Activated CD4-positive, alpha-beta memory T cell treated with anti-CD3 and anti-CD28 coated beads, Interleukin-2, amount 10 ng/mL, durations not matched to agents 7 days and 5 days (primary cell): ENCODE results near the gene IRS2. TPM values are rescaled to one million over a fixed set of nuclear protein-coding genes. Genes with fewer than 3 reads are reported as not detected.

Experiments used
- CTCF ChIA-PET: fragments of 350-600 bp; sonication (Branson Sonifier 250); formaldehyde crosslinking; loops from one replicate; lab custom pipeline; 2021; ENCODE audit warnings: antibody characterized with exemption, inconsistent platforms; lab: Charles Lee
- POLR2A ChIA-PET: fragments of 350-600 bp; sonication (Branson Sonifier 250); formaldehyde crosslinking; loops from one replicate; lab custom pipeline; 2021; ENCODE audit warnings: antibody characterized with exemption; lab: Charles Lee
- DNase-seq: peaks from one replicate; pipeline ENCODE4 v3.0.0-alpha.2; 2020
- H3K27ac Mint-ChIP-seq: one replicate; pipeline ENCODE4 v1.8.0; 2021; ENCODE audit warnings: mild to moderate bottlenecking, mixed read lengths
- H3K27me3 Mint-ChIP-seq: one replicate; pipeline ENCODE4 v1.8.0; 2021; ENCODE audit warnings: mixed read lengths
- H3K36me3 Mint-ChIP-seq: one replicate; pipeline ENCODE4 v1.8.0; 2021; ENCODE audit warnings: low read depth, mixed read lengths
- H3K4me1 Mint-ChIP-seq: one replicate; pipeline ENCODE4 v1.8.0; 2021; ENCODE audit warnings: mixed read lengths
- H3K4me3 Mint-ChIP-seq: one replicate; pipeline ENCODE4 v1.8.0; 2021; ENCODE audit warnings: mild to moderate bottlenecking, mixed read lengths
- H3K9me3 Mint-ChIP-seq: one replicate; pipeline ENCODE4 v1.8.0; 2021; ENCODE audit warnings: mixed read lengths
- total RNA-seq, 2 experiments: library from RNA; stranded (reverse); gene quantifications; one replicate each; pipeline ENCODE4 v1.2.3, GENCODE V29; 2021

Gene IRS2
- total RNA-seq, 2 experiments from 2014 or later = 7.9 to 8.1 TPM

GRCh38 chr13:109816112-109816807 lies 29.9 kb upstream of the IRS2 start:
- ChIA-PET CTCF (interaction anchor here (1.1 kb wide), 1 partner anchor 89 kb away, joined by 3 read pairs; no protein-coding TSS in a partner anchor), POLR2A (no interaction called here)
- Mint-ChIP-seq H3K4me1 (no peaks in the 10 kb centered on the region), H3K27me3 (peaks cover 26% of the 10 kb centered on the region), H3K4me3 (no peak overlapping the region), H3K27ac (no peak overlapping the region), H3K9me3 (no peaks in the 10 kb centered on the region), H3K36me3 (no peaks in the 10 kb centered on the region)
- no peak for DNase-seq

GRCh38 chr13:109815651-109816050 lies 29.3 kb upstream of the IRS2 start:
- no peak overlapping the region for H3K27ac Mint-ChIP-seq
- no peak overlapping the region for H3K4me3 Mint-ChIP-seq
- POLR2A ChIA-PET = no interaction called here
- CTCF ChIA-PET = interaction anchor here (1.1 kb wide), 1 partner anchor 90 kb away, joined by 3 read pairs; no protein-coding TSS in a partner anchor
- H3K27me3 Mint-ChIP-seq = peaks cover 23% of the 10 kb centered on the region
- DNase-seq = no peak
- H3K9me3 Mint-ChIP-seq = no peaks in the 10 kb centered on the region
- no peaks in the 10 kb centered on the region for H3K36me3 Mint-ChIP-seq
- no peaks in the 10 kb centered on the region for H3K4me1 Mint-ChIP-seq

- no peak overlapping the region for H3K27ac Mint-ChIP-seq
- H3K27me3 Mint-ChIP-seq = peaks cover 17% of the 10 kb centered on the region
- no peaks in the 10 kb centered on the region for H3K4me1 Mint-ChIP-seq
- no peak for DNase-seq
- no peaks in the 10 kb centered on the region for H3K9me3 Mint-ChIP-seq
- H3K4me3 Mint-ChIP-seq = no peak overlapping the region
- ChIA-PET POLR2A (no interaction called here), CTCF (no interaction called here)
- H3K36me3 Mint-ChIP-seq = no peaks in the 10 kb centered on the region
Measured at GRCh38 chr13:109813663-109814062, 27.3 kb upstream of the IRS2 start.

GRCh38 chr13:109812382-109812781 lies 26.0 kb upstream of the IRS2 start:
- peaks cover 17% of the 10 kb centered on the region for H3K27me3 Mint-ChIP-seq
- ChIA-PET CTCF (no interaction called here), POLR2A (no interaction called here)
- H3K4me1 Mint-ChIP-seq = no peaks in the 10 kb centered on the region
- no peak overlapping the region for H3K27ac Mint-ChIP-seq
- DNase-seq = no peak
- H3K4me3 Mint-ChIP-seq = no peak overlapping the region
- H3K9me3 Mint-ChIP-seq = no peaks in the 10 kb centered on the region
- H3K36me3 Mint-ChIP-seq = no peaks in the 10 kb centered on the region

GRCh38 chr13:109810761-109811510 lies 24.6 kb upstream of the IRS2 start:
- no peak overlapping the region for H3K27ac Mint-ChIP-seq
- ChIA-PET POLR2A (no interaction called here), CTCF (no interaction called here)
- DNase-seq = no peak
- H3K9me3 Mint-ChIP-seq = no peaks in the 10 kb centered on the region
- H3K4me3 Mint-ChIP-seq = no peak overlapping the region
- H3K4me1 Mint-ChIP-seq = no peaks in the 10 kb centered on the region
- peaks cover 13% of the 10 kb centered on the region for H3K27me3 Mint-ChIP-seq
- no peaks in the 10 kb centered on the region for H3K36me3 Mint-ChIP-seq

GRCh38 chr13:109809216-109809932 lies 23.0 kb upstream of the IRS2 start:
- Mint-ChIP-seq H3K36me3 (no peaks in the 10 kb centered on the region), H3K27me3 (peaks cover 18% of the 10 kb centered on the region), H3K4me1 (no peaks in the 10 kb centered on the region), H3K4me3 (no peak overlapping the region), H3K27ac (no peak overlapping the region), H3K9me3 (no peaks in the 10 kb centered on the region)
- no peak for DNase-seq
- POLR2A ChIA-PET = no interaction called here
- CTCF ChIA-PET = no interaction called here

GRCh38 chr13:109807345-109807744 lies 21.0 kb upstream of the IRS2 start:
- no peaks in the 10 kb centered on the region for H3K36me3 Mint-ChIP-seq
- POLR2A ChIA-PET = no interaction called here
- H3K4me3 Mint-ChIP-seq = no peak overlapping the region
- CTCF ChIA-PET = no interaction called here
- H3K4me1 Mint-ChIP-seq = no peaks in the 10 kb centered on the region
- H3K27ac Mint-ChIP-seq = no peak overlapping the region
- no peaks in the 10 kb centered on the region for H3K9me3 Mint-ChIP-seq
- peaks cover 26% of the 10 kb centered on the region for H3K27me3 Mint-ChIP-seq
- DNase-seq = no peak

GRCh38 chr13:109804654-109805053 lies 18.3 kb upstream of the IRS2 start:
- Mint-ChIP-seq H3K27ac (no peak overlapping the region), H3K4me1 (no peaks in the 10 kb centered on the region), H3K9me3 (no peaks in the 10 kb centered on the region), H3K4me3 (no peak overlapping the region), H3K36me3 (no peaks in the 10 kb centered on the region), H3K27me3 (peaks cover 36% of the 10 kb centered on the region)
- DNase-seq = no peak
- ChIA-PET POLR2A (no interaction called here), CTCF (no interaction called here)

- Mint-ChIP-seq H3K27ac (no peak overlapping the region), H3K27me3 (peaks cover 34% of the 10 kb centered on the region), H3K4me1 (no peaks in the 10 kb centered on the region), H3K9me3 (no peaks in the 10 kb centered on the region), H3K36me3 (no peaks in the 10 kb centered on the region), H3K4me3 (no peak overlapping the region)
- DNase-seq = no peak
- ChIA-PET POLR2A (no interaction called here), CTCF (no interaction called here)
Measured at GRCh38 chr13:109803825-109804224, 17.4 kb upstream of the IRS2 start.

GRCh38 chr13:109802936-109803335 lies 16.6 kb upstream of the IRS2 start:
- no peak overlapping the region for H3K4me3 Mint-ChIP-seq
- H3K27ac Mint-ChIP-seq = no peak overlapping the region
- H3K36me3 Mint-ChIP-seq = no peaks in the 10 kb centered on the region
- ChIA-PET CTCF (no interaction called here), POLR2A (no interaction called here)
- H3K4me1 Mint-ChIP-seq = no peaks in the 10 kb centered on the region
- DNase-seq = no peak
- no peaks in the 10 kb centered on the region for H3K9me3 Mint-ChIP-seq
- H3K27me3 Mint-ChIP-seq = peaks cover 39% of the 10 kb centered on the region

GRCh38 chr13:109795011-109795410 lies 8.6 kb upstream of the IRS2 start:
- DNase-seq = no peak
- Mint-ChIP-seq H3K4me1 (peaks cover 53% of the 10 kb centered on the region), H3K36me3 (no peaks in the 10 kb centered on the region), H3K4me3 (no peak overlapping the region), H3K9me3 (no peaks in the 10 kb centered on the region), H3K27ac (no peak overlapping the region), H3K27me3 (peaks cover 35% of the 10 kb centered on the region)
- POLR2A ChIA-PET = no interaction called here
- CTCF ChIA-PET = no interaction called here

GRCh38 chr13:109794095-109794494 lies 7.7 kb upstream of the IRS2 start:
- Mint-ChIP-seq H3K9me3 (no peaks in the 10 kb centered on the region), H3K4me1 (peaks cover 57% of the 10 kb centered on the region), H3K36me3 (no peaks in the 10 kb centered on the region), H3K27me3 (peaks cover 37% of the 10 kb centered on the region), H3K27ac (no peak overlapping the region), H3K4me3 (no peak overlapping the region)
- ChIA-PET POLR2A (no interaction called here), CTCF (no interaction called here)
- DNase-seq = no peak

- Mint-ChIP-seq H3K27ac (peak overlapping the region; percentile 68), H3K4me1 (peaks cover 69% of the 10 kb centered on the region), H3K9me3 (no peaks in the 10 kb centered on the region), H3K36me3 (no peaks in the 10 kb centered on the region), H3K4me3 (peak overlapping the region; percentile 38), H3K27me3 (peaks cover 40% of the 10 kb centered on the region)
- DNase-seq = no peak
- CTCF ChIA-PET = interaction anchor here (1.1 kb wide), 1 partner anchor 831 kb away, joined by 4 read pairs; no protein-coding TSS in a partner anchor
- POLR2A ChIA-PET = interaction anchor here (1.3 kb wide), 1 partner anchor 13 kb away, joined by 10 read pairs; no protein-coding TSS in a partner anchor
Measured at GRCh38 chr13:109792416-109793059, 6.2 kb upstream of the IRS2 start.
